UCSD-AML1 (cell line): Measurements from ENCODE around the gene ZC3H8.
"Not testable (repeated sequence)": the region's sequence is repeated elsewhere in the genome, so short reads cannot be mapped to it uniquely, and the experiment has no call there.

ENCODE experiments used
- DNase-seq: peaks from one replicate; lab custom pipeline; 2025; ENCODE audit not compliant: unreplicated experiment; lab: John Stamatoyannopoulos, UW

Gene ZC3H8

DNA sequence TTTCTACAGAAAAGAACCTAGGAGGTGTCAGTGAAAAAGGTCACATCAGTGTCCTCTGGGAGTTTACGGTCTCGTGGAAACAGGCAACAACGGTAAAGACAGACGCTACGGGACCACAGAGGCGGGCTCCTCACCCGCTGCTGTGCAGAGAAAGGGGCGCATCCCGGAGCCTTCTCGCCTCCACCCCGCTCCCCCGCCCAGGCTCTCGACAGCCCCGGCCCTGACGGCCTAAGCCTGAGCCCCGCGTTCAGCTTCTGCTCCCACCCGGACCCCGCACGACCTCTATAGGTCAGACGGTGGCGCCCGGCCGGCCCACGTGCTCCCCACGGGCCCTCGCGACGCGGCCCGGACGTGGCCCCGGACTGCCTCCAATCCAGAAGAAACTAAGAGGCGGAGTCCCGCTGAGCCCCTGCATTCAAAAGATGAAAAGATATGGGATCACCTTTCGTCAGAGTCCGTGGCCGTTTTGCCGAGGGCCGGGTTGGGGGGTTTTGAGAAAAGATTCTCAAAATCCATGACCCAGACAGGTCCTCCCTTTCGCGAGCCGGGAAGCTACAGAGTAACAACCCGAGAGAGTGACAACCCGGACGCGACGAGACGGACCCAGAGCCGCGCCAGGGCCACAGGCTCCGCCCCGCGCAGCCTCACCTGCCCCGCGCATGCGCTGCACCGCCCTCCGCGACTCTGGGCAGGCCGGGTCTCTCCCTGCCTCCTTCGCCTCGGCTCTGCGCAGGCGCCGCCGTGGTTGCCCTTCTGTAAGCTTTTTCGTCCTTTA lies at the start of gene ZC3H8:
Gene ZC3H8, minus strand, starts transcription at position 577 of the 775 bp plus-strand sequence. Its CDS starts 61 bp downstream, at position 516.
- peak; percentile 95 for DNase-seq

DNA sequence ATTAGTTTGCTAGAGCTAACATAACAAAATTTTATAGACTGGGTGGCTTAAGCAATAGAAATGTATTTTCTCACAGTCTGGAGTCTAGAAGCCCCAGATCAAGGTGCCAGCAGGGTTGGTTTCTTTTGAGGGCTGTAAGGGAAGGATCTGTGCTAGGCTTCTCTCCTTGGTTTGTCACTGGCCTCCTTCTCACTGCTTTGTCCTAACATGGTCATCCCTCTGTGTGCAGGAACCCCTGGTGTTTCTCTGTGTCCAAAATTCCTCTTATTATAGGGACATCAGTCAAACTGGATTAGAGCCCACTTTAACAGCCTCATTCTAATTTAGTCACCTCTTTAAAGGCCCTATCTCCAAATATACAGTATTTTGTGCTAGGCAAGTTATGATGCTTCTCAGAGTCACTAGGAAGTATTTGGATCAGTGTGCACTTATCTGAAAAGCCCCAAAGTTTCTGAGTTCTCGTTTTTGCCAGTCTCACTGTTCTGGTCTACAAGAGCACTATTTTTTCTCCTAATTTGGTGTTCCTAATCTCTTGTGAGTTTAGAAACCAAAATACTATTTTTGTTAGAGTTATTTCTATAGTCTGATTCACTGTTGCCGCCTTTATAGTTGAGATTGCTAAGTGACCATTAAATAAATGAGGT lies 49.6 kb upstream of the ZC3H8 start:
- DNase-seq: no peak

GRCh38 chr2:112301973-112302372 lies 47.1 kb upstream of the ZC3H8 start:
- DNase-seq: no peak

GRCh38 chr2:112301171-112301584 lies 46.3 kb upstream of the ZC3H8 start:
- DNase-seq: no peak

DNA sequence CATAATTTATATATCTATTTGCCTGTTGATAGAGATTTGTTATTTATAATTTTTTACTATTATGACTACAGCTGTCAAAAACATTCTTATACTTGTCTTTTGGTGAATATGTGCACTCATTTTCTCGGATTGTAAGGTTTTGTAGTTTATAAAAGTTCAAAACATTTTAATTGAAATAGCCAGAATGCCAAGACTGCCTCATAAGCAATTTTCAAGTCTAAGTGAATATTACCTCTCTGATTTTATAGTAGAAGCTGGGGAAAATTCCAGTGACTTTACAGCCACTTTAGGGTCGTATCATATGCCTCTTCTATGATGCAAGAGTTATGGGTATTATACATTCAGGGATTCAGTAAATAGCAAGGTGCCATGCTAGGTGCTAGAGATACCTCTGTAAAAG lies 41.6 kb upstream of the ZC3H8 start:
- no peak for DNase-seq

GRCh38 chr2:112295407-112296078 lies 40.7 kb upstream of the ZC3H8 start:
- DNase-seq: no peak

DNA sequence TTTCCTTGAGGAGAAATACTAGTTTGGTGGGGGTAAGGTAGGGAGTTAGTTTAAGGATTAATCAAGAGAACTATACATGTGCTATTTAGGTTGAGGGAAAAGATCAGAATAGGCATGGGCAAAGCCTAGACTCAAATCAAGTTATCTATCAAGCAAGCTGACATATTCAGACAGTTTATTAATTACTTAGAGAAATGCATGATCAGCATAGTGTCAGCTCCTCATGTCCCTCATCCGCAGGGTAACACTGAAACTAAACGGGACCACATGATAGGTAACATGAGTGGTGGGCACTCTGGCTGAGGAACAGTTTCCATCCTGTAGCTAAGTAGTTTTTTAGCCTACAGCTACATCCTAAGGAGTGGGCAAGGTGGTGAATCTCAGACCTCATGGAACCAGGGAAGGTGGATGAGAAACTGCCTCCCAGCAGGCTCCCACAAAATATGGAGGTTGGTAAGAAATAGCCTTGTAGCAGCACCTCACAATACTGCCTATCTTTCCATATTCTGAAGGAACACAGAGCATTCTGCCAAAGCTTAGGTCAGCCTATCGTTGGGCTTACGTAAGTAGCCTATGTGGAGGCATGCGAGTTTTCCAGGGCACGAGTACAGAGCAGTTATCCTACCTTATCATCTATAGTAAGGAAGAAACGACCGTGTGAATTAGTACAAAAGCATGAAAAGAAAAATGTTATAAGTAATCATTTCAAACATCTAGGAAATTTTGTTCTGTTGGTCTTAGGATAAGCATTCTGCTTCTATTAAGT lies 39.0 kb upstream of the ZC3H8 start:
- no peak for DNase-seq

DNA sequence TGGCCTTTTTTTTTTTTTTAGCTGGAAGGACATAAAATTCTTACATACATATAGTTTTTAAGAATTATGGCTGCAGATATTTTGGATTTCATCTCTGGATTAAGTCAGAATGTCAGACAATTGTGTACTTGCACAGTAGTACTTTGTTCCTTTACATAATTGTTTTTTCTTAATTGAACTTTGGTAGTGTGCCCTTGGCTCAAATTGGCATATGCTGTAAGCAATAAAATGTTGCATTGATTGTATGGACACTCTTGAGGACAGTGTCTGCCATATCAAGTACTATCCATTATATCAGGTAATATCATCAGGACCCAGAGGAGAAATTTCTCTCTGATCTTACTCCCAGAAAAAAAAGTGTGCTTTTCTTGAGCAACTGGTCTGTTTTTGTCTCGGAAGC lies 35.8 kb upstream of the ZC3H8 start:
- DNase-seq: no peak

- DNase-seq: no peak
These were observed 35.2 kb upstream of the ZC3H8 start for GRCh38 chr2:112290088-112290487.

DNA sequence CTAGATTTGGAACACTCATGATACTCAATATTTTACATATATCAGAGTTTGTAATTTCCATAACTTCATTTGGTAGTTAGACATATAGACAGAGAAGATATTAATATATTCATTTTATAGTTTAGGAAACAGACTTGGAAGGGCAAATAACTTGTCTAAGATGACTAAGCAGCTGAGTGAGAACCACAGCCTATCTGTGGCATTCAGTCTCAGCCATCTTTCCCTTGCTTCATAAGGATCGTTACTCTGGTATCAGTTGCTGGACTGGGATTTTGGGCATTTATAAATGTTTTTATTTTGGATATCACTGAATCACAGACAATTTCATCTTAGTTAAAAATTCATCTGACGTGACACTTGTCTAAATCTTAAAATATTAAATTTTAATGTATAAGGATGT lies 28.7 kb upstream of the ZC3H8 start:
- DNase-seq: not testable (repeated sequence)

DNA sequence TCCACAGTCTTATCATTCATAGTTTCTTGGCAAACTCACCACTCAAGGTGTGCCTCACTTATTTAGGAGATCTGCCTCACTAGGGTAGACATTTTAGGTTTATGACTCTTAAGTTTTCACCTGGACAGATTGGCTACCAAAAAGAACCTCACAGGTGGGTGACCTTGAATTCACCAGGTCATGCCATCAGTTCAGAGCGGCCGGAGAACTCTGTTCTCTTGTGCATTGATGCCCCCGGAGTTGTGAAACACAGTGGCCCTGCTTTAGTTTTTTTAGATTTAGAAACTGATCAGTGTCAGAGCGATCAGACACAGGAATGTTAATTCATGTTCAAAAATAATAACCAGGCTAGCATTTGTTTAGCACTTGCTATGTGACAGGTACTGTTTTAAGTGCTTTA lies 27.2 kb upstream of the ZC3H8 start:
- DNase-seq: not testable (repeated sequence)

DNA sequence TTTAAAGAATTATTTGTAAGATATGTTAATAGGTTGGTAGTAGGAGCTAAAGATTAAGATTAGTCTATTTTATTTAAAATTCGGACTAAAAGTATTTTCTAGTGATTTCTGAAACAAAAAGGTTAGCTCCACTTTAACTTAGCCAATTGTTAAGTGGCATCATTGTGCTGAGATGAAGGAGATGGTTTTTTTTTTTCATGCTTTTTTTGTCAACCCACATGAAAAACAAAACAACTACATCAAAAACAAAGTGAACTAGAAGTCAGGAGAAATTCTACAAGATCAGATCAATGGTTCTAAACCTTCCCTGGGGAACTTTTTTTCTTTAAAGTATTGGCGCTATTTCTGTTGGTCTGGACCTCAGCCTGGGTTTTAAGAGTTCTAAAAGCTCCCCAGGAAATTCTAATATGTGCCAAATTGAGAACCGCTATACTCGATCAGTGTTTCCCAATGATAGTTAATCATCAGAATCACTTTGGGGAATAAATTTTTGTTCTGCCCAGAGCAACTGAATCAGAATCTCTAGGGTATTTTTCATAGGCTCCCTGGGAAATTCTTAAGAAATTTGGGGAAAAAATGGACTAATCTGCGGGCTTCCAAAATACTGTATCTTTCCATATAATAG lies 22.9 kb upstream of the ZC3H8 start:
- DNase-seq: no peak

DNA sequence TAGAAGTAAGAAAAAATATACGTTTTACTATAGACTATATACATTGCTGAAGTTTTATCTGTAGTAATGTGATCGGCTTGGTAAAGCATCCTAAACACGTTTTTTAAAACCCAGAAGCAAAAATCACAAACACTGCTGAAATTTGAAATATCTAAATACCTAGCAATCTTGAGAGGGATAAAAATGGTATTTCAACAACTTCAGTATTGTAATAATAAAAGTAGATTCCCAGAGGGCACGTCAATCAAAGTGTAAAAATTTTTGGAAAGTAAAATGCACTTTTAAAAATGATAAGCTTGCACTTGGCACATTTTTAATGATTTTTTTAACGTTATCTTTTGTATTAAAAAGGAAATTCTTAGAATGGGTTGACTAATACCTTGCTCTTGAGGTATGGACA lies 22.1 kb upstream of the ZC3H8 start:
- no peak for DNase-seq

DNA sequence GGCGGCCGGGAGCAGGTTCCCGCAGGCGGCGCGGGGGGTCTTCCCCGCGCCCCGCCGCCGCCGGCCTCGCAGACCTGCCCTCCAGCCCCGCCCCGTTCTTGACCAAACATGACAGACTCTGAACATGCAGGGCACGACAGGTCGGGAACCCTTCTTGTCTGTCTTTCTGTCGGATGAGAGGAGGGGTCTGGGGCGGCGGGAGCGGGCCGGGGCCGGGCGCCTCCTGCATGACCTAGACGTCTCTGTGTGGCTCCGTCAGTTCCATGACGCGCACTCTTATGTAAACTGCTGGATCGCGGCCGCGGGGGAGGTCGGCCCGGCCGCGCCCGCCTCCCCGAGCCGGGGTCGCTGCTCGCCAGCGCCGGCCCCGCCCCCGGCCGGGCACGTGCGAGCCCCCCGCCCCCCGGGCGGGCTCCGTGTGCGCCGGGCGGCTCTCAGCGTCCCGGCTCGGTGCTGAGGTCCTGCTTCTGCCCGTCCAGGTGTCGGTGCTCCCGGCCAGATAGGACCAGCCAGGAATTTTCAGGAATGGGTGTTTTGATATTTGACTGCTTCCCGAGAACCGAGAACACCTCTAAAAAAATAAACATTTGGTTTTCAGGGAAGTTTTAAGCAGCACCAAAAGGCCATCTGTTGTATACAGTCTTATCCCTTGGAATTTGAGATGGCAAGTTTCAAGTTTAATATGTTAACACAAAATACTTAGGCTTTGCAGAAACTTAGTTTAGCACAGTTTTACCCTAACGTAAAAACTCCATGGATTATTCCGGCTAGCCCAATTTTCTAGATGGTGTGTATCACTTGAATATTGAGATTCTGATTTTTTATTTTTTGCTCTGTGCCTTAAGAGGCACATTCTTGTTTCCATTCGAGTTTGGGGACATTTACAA lies 21.3 kb upstream of the ZC3H8 start:
- peak; percentile 87 for DNase-seq

DNA sequence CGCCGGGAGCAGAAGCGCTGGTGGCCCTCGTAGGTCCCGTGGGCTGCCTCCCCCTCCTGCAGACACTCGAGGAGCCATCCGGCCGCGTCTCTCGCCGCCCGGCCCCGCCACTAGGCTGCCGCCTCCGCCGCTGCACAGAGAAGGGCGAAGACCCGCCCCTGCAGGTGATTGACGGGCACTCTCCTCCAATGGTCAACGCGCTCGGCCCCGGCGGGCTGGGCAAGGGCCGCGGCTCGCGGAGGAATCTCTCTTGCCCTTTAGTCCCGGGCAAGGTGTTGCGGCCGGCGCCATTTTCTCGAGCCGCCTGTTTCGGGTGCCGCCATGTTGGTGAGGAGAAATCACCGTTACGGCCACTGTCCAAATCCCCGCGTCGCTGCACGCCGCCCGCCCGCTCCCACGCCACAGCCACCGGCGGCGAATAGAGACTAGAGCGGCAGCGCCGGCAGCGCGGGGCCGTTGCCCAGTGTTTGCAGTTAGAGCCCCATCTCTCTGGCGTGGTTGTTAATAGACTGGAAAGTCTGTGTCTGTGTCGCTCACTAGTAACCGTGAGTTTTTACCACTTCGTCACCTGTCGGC lies 20.6 kb upstream of the ZC3H8 start, which contains the start of gene ZC3H6:
Gene ZC3H6, plus strand, starts transcription at position 287 of the 576 bp plus-strand sequence. CDS start 398 bp downstream, outside the sequence.
- DNase-seq: peak; percentile 99

DNA sequence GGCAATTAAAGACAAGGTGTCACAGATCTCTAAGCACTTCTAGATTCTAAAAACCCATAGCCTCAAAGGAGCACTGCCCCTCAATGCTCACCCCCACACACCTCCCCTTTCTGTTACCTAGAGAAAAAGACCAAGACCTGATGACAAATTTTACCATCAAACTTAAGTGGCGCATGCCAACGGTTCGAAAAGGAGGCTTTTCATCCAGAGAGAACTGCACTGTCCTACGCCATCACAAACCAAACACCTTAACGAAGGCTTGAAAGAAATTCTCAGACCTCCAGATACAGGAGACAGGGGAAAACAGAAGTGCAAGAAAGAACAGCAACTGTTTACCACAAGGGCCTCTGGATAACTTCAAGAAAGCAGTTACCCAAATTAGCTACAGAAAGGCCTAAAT lies 18.5 kb upstream of the ZC3H8 start:
- DNase-seq: no peak

- no peak for DNase-seq
These were observed 17.8 kb upstream of the ZC3H8 start for GRCh38 chr2:112272669-112273068.

GRCh38 chr2:112268547-112268946 lies 13.7 kb upstream of the ZC3H8 start:
- DNase-seq: no peak

- DNase-seq: no peak
These were observed 8.0 kb upstream of the ZC3H8 start for GRCh38 chr2:112262876-112263275.

DNA sequence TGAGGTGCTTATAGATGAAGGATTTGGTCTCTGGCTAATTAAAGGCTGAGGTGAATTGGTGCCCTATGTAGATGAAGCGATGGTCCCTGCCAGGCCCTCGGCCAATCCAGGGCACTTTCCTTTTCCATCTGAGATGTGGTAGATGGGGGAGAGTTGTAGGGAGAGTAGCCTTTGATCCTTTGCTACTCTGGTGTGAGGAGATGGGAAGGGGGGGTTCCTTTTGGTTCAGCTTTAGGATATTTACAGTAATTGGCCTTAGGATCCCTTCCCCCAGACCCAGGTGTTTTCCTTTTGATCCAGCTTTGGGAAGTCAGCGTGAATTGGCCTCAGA lies 5.4 kb upstream of the ZC3H8 start:
- DNase-seq: no peak
